Measurements from ENCODE around the gene OVAAL. TPM values are rescaled to one million over a fixed set of nuclear protein-coding genes. Genes with fewer than 3 reads are reported as not detected.
A peak's percentile ranks its signal among the peaks of the same experiment; 100 is the strongest.

The OVAAL gene
- total and polyA plus RNA-seq, 9 of the 15 experiments (the other 6 are each of a cell fraction or from before 2014, with no cell fraction given), result 0.04 to 0.18 (median 0.08) TPM; not detected in 4

- TF ChIP-seq, protein P1, sequence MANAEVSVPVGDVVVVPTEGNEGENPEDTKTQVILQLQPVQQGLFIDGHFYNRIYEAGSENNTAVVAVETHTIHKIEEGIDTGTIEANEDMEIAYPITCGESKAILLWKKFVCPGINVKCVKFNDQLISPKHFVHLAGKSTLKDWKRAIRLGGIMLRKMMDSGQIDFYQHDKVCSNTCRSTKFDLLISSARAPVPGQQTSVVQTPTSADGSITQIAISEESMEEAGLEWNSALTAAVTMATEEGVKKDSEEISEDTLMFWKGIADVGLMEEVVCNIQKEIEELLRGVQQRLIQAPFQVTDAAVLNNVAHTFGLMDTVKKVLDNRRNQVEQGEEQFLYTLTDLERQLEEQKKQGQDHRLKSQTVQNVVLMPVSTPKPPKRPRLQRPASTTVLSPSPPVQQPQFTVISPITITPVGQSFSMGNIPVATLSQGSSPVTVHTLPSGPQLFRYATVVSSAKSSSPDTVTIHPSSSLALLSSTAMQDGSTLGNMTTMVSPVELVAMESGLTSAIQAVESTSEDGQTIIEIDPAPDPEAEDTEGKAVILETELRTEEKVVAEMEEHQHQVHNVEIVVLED (CRISPR knock-in tag; IDR thresholded peaks at IDR 0.05), result no peak; the same call in 1 of the 2 replicates
- no peak for TF ChIP-seq NR3C1 (CRISPR knock-in tag; IDR thresholded peaks at IDR 0.05)
- peak; percentile 51; the same call in 1 of the 2 replicates for TF ChIP-seq PYGO2 (tag; IDR thresholded peaks at IDR 0.05)
- no peak for TF ChIP-seq CEBPZ (IDR thresholded peaks at IDR 0.05; ENCODE audit: borderline replicate concordance, low read depth, low read length)
- no peak; the same call in 1 of the 2 replicates for TF ChIP-seq CUX1 (CRISPR knock-in tag; IDR thresholded peaks at IDR 0.05)
- no peak for TF ChIP-seq HMGN3 (IDR thresholded peaks at IDR 0.05; ENCODE audit: borderline replicate concordance, extremely low read depth, insufficient read length, low read depth, low read length)
- TF ChIP-seq TAF1 (IDR thresholded peaks at IDR 0.05; ENCODE audit: control insufficient read depth, extremely low read depth, insufficient read depth, low read length, severe bottlenecking), result peak; percentile 62
- TF ChIP-seq TEAD2 (tag; IDR thresholded peaks at IDR 0.05), result peak; percentile 43; the same call in 1 of the 2 replicates
- no peak for TF ChIP-seq KAT2B (IDR thresholded peaks at IDR 0.05; ENCODE audit: low read depth, low read length)
- TF ChIP-seq ESRRB (CRISPR knock-in tag; IDR thresholded peaks at IDR 0.05; ENCODE audit: borderline replicate concordance), result no peak
- TF ChIP-seq, protein P2, sequence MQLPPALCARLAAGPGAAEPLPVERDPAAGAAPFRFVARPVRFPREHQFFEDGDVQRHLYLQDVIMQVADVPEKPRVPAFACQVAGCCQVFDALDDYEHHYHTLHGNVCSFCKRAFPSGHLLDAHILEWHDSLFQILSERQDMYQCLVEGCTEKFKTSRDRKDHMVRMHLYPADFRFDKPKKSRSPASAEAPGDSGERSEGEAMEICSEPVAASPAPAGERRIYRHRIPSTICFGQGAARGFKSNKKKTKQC (CRISPR knock-in tag; IDR thresholded peaks at IDR 0.05), result no peak
- TF ChIP-seq FOXJ2 (tag; IDR thresholded peaks at IDR 0.05), result peak; percentile 76; the same call in 1 of the 2 replicates
- peak; percentile 65 for TF ChIP-seq SMAD4 (CRISPR knock-in tag; conservative IDR thresholded peaks at IDR 0.05)
These were observed 4.5 kb downstream of the OVAAL start (continued) for GRCh38 chr1:180563026-180563827.
